Right atrium auricular region (tissue), 2 donors: ENCODE data around the gene RBM6. TPM values are rescaled to one million over a fixed set of nuclear protein-coding genes. Genes with fewer than 3 reads are reported as not detected.
"Not testable (repeated sequence)": the region's sequence is repeated elsewhere in the genome, so short reads cannot be mapped to it uniquely, and the experiment has no call there.

Experiments used
- DNase-seq: peaks from one replicate; pipeline ENCODE4 v3.0.0-alpha.2; 2019; ENCODE audit warnings: low spot score
- H3K27ac ChIP-seq, 2 donors: fragments of 200-600 bp; sonication (generic); 1 replicate in 1 of 2; 2 replicates in 1 of 2; pipeline ENCODE4 v1.5.1; 2016 to 2019
- H3K27me3 ChIP-seq, 2 donors: fragments of 200-600 bp; sonication (generic); one replicate each; pipeline versions ENCODE4 v1.5.1 to v1.6.0; 2017 to 2019
- H3K36me3 ChIP-seq: fragments of 200-600 bp; sonication (generic); one replicate; pipeline ENCODE4 v1.5.1; 2016
- H3K4me1 ChIP-seq, 2 donors: fragments of 200-600 bp; sonication (generic); one replicate each; pipeline versions ENCODE4 v1.5.1 to v1.6.0; 2017 to 2019
- H3K4me3 ChIP-seq, 2 donors: fragments of 200-600 bp; sonication (generic); 1 replicate in 1 of 2; 2 replicates in 1 of 2; pipeline ENCODE4 v1.5.1; 2017 to 2019; ENCODE audit warnings: mild to moderate bottlenecking in 1 of 2, moderate library complexity in 1 of 2
- H3K9me3 ChIP-seq, 2 donors: fragments of 200-600 bp; sonication (generic); one replicate each; pipeline ENCODE4 v1.5.1; 2019
- total RNA-seq, 2 donors: library from RNA; depleted of rRNA; stranded (reverse); fragments of >200 nt; gene quantifications; one replicate each; pipeline ENCODE4 v1.1.0, GENCODE V29; 2016
- TF ChIP-seq, protein P1 (sequence below), 2 donors: fragments of 200-600 bp; sonication (generic); IDR thresholded peaks; one replicate each; pipeline ENCODE4 v1.5.1; 2019; ENCODE audit warnings: antibody characterized with exemption in 2 of 2

RBM6 gene
- total RNA-seq, 2 donors from 2014 or later: 34.6 to 38.0 TPM

DNA sequence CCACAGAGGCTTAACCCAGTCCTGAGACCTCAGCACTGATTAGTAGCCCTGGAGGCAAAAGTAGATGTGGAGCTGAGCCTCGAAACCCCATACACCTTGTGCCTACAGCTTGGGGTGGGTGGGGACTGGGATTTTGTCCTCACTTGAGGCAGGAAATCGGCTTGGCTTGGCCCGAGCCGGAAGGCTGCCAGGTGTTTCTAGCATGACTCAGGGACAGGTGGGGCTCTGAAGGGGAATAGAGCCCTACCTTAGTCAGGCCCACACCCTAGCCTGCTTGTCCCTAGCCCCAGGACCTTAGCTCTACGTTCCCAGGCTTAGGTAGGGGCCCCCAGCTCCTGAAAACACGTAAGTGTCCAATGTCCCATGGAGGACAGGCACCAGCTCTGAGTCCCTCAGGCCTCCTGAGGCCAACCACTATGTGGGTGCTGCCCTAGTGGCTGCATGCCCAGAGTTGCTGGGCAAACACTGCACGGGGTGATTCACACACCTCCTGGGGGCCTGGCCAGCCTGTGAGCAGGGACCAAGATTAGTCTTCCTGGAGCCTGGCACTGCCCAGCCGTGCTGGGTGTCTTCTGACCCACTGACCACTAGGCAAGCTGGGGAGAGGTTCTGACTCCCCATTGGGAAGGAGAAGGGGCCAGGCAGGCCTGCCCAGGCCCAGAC is 39.3 kb upstream of the RBM6 start:
- H3K27ac ChIP-seq: peak overlapping the region in 1 of 2 donors; percentile 42
- DNase-seq: no peak

DNA sequence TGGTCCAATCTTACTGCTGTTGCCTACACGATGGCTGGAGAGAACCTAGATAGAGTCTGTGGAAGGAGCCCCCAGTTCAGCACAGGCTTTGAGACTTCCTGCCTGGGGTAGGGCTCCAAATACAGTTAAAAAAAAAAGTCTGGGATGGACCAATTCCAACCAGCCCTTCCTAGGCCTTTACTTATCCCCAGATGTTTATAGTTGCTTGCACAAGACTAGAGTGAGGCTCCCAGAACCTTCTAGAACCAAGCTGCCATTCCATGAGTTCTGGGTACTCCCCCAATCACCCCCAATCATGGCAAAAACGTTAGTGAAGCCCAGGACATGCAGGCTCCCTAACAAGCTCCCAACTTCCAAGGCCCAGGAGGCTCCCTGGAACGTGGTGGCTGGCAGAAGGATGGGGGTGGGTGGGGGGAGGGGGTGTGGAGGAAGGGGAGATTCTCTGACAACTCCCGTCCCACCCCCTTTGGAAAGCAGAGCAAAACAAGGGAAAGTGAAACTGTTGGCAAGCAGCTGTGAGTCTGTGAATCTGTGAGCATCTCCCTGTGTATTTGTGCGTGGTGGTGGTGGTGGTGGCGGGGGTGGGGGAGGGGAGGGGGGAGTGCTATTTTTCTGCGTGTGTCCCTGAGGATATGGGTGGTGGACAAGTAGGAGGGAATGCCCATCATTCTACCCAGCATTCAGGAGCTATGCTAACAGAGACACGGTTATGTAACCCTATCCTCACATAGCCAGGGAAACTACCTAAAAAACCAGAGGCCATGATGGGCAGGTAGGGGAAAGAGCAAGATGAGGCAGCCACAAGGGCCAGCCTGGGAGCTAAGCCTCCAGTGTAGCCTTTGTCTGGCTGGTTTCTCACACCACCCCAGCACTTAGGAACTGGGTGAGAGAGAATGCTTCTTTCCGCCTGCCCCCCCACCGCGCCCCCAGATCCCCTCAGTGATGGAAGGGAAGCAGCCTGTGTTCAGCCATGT is 38.3 kb upstream of the RBM6 start:
- TF ChIP-seq, protein P1, sequence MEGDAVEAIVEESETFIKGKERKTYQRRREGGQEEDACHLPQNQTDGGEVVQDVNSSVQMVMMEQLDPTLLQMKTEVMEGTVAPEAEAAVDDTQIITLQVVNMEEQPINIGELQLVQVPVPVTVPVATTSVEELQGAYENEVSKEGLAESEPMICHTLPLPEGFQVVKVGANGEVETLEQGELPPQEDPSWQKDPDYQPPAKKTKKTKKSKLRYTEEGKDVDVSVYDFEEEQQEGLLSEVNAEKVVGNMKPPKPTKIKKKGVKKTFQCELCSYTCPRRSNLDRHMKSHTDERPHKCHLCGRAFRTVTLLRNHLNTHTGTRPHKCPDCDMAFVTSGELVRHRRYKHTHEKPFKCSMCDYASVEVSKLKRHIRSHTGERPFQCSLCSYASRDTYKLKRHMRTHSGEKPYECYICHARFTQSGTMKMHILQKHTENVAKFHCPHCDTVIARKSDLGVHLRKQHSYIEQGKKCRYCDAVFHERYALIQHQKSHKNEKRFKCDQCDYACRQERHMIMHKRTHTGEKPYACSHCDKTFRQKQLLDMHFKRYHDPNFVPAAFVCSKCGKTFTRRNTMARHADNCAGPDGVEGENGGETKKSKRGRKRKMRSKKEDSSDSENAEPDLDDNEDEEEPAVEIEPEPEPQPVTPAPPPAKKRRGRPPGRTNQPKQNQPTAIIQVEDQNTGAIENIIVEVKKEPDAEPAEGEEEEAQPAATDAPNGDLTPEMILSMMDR (IDR thresholded peaks at IDR 0.05): no peak
- H3K4me1 ChIP-seq: peaks cover 0 to 48% of the 10 kb centered on the region in 2 donors
- no peaks in the 10 kb centered on the region for H3K36me3 ChIP-seq
- no peaks in the 10 kb centered on the region for H3K27me3 ChIP-seq
- peak overlapping the region in 1 of 2 donors; percentile 42 for H3K27ac ChIP-seq
- H3K4me3 ChIP-seq: no peak overlapping the region
- DNase-seq: no peak
- H3K9me3 ChIP-seq: no peaks in the 10 kb centered on the region

More for the DNA sequence above, 39.3 kb upstream of the RBM6 start:
- Histone ChIP-seq H3K4me1 (peaks cover 0 to 39% of the 10 kb centered on the region in 2 donors), H3K36me3 (no peaks in the 10 kb centered on the region), H3K27me3 (no peaks in the 10 kb centered on the region), H3K9me3 (no peaks in the 10 kb centered on the region), H3K4me3 (no peak overlapping the region)
- TF ChIP-seq, protein P1 (IDR thresholded peaks at IDR 0.05): no peak

DNA sequence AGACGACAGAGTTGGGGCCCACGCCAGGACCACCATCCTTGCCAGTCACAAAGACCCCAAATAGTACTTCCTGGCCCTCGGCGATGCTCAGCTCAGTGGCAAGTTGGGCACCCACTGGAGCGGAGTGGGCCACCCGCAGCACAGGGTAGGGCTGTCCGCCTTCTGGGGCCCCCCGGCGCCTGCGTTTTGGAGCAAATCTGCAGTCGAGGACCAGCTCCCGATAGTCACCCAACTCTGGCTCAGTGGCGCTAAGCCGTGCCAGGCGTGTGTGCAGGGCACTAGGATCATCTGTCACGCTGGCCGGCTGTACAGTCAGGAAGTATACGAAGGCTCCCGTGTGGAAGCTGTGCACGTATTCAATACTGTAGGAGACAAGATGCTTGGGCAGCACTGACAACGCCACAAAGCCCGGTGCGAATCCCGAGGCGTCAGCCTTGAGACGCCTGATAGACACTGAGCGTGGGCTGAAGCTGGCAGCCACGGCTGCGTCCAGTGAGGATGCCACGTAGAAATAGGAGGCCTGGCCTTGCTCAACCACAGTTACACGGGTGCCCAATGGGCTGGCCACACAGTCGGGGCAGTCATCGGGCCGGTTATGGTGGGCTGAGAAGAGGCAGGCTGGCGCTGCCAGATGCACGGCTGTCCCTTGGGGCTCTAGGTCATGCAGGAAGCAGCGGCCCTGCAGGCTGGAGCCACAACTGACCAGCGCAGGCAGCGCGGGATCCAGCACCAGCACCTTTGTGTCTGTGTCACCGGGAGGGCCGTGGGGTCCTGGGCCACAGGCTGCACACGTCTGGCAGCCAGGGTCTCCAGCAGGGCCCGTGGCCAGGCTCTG is 37.2 kb upstream of the RBM6 start:
- Histone ChIP-seq H3K4me3 (peak overlapping the region in 1 of 2 donors; percentile 48), H3K27ac (no peak overlapping the region), H3K27me3 (no peaks in the 10 kb centered on the region), H3K4me1 (peaks cover 0 to 48% of the 10 kb centered on the region in 2 donors), H3K36me3 (no peaks in the 10 kb centered on the region), H3K9me3 (no peaks in the 10 kb centered on the region)
- no peak for DNase-seq
- TF ChIP-seq, protein P1 (IDR thresholded peaks at IDR 0.05): no peak

DNA sequence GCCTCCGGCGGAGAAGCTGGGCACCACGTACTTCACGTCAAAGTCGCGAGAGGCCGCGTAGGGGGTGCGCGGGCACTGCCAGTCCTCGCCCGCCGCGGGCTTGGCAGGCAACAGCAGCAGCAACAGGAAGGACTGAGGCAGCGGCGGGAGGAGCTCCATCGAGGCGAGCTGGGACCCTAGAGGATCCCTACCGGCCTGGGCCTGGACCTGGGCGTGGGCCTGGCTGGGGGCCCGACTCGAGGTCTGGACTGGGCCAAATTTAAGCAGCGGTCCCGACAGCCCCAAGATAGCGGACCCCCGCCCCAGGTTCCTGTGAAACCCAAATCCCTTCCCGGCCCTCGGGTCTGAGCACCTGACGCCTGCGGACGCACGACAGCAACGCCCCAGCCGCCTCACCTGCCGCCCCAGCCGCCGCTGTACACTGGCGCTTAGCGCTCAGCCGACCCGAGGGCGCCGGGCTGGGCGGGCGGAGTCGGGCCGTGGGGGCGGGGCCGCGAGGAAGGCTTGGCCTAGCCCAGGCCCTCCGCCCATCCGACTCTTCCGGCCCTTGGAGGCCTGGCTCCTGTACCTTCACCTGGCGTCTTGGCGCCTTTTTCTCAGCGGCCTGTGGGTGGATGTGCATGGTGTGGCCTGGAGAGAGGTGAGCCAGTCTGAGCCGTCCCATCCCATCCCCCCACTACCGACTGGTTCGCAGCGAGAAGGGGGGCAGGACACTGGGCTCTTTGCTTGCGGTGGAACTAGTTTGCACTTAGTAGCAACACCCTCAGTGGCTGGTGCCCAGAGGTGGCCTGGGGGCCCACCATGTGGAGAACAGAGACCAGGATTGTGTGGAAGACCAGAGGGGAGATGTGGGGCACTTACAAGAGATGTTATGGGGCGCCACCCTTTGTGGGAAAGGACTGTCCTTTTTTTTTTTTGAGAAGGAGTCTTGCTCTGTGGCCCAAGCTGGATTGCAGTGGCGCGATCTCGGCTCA is 36.2 kb upstream of the RBM6 start, which contains the start of gene MST1R:
MST1R (minus strand) TSS at position 423 of the 974 bp plus-strand sequence; CDS start at position 159, 264 bp downstream.
- H3K27ac ChIP-seq: peak within 1 kb of the TSS; percentile 1 to 61
- peak within 1 kb of the TSS; percentile 22 to 48 for H3K4me3 ChIP-seq
- no peaks in the 10 kb centered on the region for H3K36me3 ChIP-seq
- peak; percentile 63 for DNase-seq
- H3K27me3 ChIP-seq: no peaks in the 10 kb centered on the region
- H3K4me1 ChIP-seq: peaks cover 0 to 48% of the 10 kb centered on the region in 2 donors
- no peaks in the 10 kb centered on the region for H3K9me3 ChIP-seq
- TF ChIP-seq, protein P1 (IDR thresholded peaks at IDR 0.05): no peak

DNA sequence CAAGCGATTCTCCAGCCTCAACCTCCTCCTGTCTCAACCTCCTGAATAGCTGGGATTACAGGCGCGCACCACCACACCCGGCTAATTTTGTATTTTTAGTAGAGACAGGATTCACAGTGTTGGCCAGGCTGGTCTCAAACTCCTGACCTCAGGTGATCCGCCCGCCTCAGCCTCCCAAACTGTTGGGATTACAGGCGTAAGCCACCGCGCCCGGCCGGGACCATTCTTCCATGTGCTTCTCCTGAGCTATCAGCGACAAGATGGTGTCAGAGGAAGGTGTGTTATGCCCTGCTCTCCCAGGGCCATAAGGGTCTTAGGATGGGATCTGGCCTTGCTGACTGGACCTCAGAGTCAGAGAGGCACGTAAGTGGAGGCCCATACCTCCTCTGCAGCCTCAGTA is 35.5 kb upstream of the RBM6 start:
- H3K9me3 ChIP-seq, DNase-seq, H3K36me3 ChIP-seq, H3K4me3 ChIP-seq, H3K27me3 ChIP-seq: not testable (repeated sequence)
- H3K4me1 ChIP-seq: peaks cover 0 to 48% of the 10 kb centered on the region in 2 donors
- peak overlapping the region in 1 of 2 donors; percentile 61 for H3K27ac ChIP-seq
